GM10248 (cell line): ENCODE measurements around the gene KLHL29.

Source experiments
- CTCF ChIA-PET: fragments of 300-600 bp; sonication (Branson Sonifier 250); formaldehyde crosslinking; extraction: SDS; loops from one replicate; lab custom pipeline; 2021; ENCODE audit warnings: antibody characterized with exemption; lab: Yijun Ruan, JAX
- POLR2A ChIA-PET: fragments of 350-650 bp; sonication (Branson Sonifier 250); formaldehyde crosslinking; extraction: SDS; loops from one replicate; lab custom pipeline; 2020; ENCODE audit warnings: antibody characterized with exemption; lab: Yijun Ruan, JAX
- DNase-seq: peaks from one replicate; pipeline ENCODE4 v3.0.0; 2012; ENCODE audit errors: extremely low spot score
- TF ChIP-seq, protein P1 (sequence below): IDR thresholded peaks from 2 replicates; pipeline ENCODE4 v1.5.1; 2012; ENCODE audit warnings: mild to moderate bottlenecking, low read depth; ENCODE audit errors: extremely low read depth, missing control alignments, control extremely low read depth

Gene KLHL29

DNA sequence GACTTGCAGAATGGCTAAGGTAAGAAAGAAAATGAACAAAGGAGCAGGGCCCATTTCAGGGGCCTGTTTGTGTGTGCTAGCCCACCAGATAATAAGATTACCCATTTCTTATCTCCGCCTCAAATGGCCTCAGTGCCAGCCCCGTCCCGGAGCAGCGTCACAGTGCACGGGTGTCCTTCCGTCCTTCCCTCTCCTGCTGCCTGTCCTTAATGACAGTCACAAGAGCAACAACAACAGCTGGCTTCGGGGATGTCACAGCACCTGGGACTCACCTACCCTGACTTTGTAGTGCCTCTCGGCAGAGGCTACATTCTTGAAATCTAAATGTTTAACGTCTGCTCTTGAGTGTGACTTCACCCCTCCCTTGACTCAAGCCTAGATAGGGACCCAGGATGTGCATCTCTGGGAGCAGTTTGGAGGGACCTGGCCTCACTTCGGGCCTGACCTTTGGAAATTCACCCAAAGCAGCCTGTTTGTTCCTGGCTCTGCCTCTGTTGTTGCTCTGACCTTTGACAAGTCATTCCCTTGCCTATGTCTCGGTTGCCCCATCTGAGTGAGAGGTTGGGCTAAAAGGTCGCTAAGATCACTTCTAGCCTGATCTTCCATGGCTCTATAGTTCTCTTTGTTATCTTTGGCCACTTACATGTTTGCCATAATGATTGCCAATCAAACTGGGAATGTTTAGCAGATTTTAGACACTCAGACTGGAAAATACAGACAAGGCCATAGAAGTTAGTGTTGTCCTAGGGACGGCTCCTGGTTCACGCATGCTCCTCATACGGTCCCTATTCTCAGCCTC, 122.5 kb downstream of the KLHL29 start:
- TF ChIP-seq, protein P1, sequence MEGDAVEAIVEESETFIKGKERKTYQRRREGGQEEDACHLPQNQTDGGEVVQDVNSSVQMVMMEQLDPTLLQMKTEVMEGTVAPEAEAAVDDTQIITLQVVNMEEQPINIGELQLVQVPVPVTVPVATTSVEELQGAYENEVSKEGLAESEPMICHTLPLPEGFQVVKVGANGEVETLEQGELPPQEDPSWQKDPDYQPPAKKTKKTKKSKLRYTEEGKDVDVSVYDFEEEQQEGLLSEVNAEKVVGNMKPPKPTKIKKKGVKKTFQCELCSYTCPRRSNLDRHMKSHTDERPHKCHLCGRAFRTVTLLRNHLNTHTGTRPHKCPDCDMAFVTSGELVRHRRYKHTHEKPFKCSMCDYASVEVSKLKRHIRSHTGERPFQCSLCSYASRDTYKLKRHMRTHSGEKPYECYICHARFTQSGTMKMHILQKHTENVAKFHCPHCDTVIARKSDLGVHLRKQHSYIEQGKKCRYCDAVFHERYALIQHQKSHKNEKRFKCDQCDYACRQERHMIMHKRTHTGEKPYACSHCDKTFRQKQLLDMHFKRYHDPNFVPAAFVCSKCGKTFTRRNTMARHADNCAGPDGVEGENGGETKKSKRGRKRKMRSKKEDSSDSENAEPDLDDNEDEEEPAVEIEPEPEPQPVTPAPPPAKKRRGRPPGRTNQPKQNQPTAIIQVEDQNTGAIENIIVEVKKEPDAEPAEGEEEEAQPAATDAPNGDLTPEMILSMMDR, result no peak
- no peak for DNase-seq
- ChIA-PET CTCF (no interaction called here), POLR2A (no interaction called here)

DNA sequence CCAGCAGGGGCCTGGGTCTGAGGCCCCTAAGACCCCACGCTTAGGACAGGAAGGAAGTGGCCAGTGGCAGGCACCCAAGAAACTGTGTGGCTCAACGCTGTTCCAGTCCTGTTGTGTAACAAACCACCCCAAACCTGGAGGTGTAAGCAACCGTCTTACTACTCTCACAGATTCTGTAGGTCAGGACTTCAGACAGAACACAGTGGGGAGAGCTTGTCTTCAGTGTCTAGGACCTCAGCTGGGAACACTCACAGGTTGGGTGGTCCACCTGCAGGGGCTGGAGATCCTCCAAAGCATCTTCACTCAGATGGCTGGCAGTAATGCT, 123.0 kb downstream of the KLHL29 start:
- TF ChIP-seq, protein P1, result no peak
- DNase-seq, result no peak
- ChIA-PET POLR2A (no interaction called here), CTCF (no interaction called here)

GRCh38 chr2:23509103-23509502, 124.1 kb downstream of the KLHL29 start:
- TF ChIP-seq, protein P1, result no peak
- ChIA-PET CTCF (no interaction called here), POLR2A (no interaction called here)
- no peak for DNase-seq

GRCh38 chr2:23509596-23510292, 124.8 kb downstream of the KLHL29 start:
- ChIA-PET POLR2A (no interaction called here), CTCF (no interaction called here)
- TF ChIP-seq, protein P1, result no peak
- DNase-seq, result no peak

- ChIA-PET POLR2A (no interaction called here), CTCF (no interaction called here)
- DNase-seq, result no peak
- TF ChIP-seq, protein P1, result no peak
Measured at GRCh38 chr2:23510471-23510870, 125.5 kb downstream of the KLHL29 start.

DNA sequence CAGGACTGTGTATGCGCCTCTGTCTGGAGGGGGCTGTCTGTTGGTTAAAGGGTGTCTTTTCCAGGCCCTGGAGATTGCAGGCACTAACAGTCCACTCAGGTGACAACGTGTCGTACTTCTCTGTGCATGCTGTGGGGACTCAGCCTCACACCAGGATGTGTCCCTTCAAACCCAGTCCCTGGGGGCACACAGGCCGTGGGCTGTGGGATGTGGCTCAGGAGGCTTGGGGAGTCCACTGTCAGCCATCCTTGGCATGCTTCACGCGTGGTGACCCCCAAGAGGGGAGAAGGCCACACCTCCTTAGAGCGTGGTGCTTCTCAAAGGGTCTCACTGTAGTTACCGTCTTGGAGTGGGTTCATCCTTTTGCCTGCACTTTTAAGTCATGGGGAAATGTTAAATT, 127.8 kb downstream of the KLHL29 start:
- TF ChIP-seq, protein P1, result no peak
- POLR2A ChIA-PET, result no interaction called here
- CTCF ChIA-PET, result no interaction called here
- DNase-seq, result no peak
